ENCODE data around the gene ARHGAP15.

The ARHGAP15 gene

DNA sequence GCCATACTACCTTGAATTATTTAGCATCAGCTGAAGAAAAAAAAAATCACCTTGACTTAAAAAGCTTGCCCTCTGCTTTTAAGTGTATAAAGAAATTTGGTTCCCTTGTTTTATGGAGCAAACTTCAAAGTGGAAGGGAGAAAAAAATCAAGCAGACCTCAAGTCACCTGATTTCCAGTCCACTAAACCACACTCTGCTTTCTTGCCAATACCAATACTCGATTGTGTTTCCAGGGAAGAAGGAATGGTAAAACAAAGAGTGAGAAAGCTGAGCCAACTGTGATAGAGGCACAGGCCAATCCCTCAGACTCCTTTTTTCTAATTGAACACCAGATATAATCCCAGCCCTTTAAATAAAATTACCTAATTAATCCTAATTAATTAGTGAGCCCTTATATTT is 587.3 kb downstream of the ARHGAP15 start:
- TF ChIP-seq, protein P1, sequence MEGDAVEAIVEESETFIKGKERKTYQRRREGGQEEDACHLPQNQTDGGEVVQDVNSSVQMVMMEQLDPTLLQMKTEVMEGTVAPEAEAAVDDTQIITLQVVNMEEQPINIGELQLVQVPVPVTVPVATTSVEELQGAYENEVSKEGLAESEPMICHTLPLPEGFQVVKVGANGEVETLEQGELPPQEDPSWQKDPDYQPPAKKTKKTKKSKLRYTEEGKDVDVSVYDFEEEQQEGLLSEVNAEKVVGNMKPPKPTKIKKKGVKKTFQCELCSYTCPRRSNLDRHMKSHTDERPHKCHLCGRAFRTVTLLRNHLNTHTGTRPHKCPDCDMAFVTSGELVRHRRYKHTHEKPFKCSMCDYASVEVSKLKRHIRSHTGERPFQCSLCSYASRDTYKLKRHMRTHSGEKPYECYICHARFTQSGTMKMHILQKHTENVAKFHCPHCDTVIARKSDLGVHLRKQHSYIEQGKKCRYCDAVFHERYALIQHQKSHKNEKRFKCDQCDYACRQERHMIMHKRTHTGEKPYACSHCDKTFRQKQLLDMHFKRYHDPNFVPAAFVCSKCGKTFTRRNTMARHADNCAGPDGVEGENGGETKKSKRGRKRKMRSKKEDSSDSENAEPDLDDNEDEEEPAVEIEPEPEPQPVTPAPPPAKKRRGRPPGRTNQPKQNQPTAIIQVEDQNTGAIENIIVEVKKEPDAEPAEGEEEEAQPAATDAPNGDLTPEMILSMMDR (IDR thresholded peaks at IDR 0.05; ENCODE audit: insufficient read depth, missing control alignments): no peak
- DNase-seq (ENCODE audit: insufficient read length, low spot score): no peak
- FAIRE-seq: no peak

DNA sequence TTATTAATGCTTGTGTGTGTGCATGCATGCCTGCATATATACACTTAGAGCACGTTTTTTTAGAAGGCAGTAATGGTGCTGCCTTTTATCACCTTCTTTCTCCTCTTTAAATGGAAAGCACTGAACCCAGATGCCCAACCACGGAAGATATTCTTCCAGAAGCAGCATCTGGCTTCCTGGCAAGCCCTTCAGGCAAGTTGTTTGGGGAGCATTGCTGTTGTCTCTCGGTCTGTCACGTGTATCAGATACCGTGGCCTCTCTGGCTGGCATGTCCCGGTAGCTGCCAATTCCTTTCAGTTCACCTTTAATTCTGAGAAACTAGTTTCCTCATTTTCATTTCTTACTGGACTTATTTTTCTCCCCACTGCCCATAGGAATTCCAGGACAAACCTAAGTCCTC is 587.8 kb downstream of the ARHGAP15 start:
- FAIRE-seq (no peak), DNase-seq (ENCODE audit: insufficient read length, low spot score) (no peak)
- TF ChIP-seq, protein P1 (IDR thresholded peaks at IDR 0.05; ENCODE audit: insufficient read depth, missing control alignments): no peak

DNA sequence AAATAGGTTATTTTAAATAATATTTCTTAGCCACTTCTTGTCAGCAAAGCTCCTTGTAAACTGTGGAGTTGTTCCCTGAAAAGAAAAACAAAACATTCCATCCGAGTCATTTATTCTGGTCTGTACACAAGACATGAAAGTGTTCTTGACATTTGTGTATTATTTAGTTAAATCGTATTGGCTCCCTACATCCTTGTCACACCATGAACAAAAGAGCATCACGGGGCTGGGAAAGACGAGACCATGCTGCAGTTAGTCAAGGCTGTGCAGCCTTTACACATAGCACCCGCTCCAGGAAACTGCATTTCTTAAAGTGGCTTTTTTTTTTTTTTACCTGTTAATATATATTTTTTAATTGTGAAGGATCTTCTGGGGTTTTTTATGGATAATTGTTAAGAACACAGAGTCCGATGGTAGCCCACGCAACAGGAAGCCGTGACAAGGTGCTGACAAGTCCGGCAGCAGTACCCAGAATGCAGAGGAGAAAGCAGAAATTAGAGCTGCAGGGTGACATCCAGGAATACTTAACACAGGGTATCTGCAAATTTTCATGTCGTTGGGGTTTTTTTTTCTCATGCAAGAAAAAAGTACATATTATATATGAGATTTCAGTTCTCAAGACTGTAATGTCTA is 588.4 kb downstream of the ARHGAP15 start:
- TF ChIP-seq, protein P1 (IDR thresholded peaks at IDR 0.05; ENCODE audit: insufficient read depth, missing control alignments): no peak
- FAIRE-seq (no peak), DNase-seq (ENCODE audit: insufficient read length, low spot score) (no peak)

DNA sequence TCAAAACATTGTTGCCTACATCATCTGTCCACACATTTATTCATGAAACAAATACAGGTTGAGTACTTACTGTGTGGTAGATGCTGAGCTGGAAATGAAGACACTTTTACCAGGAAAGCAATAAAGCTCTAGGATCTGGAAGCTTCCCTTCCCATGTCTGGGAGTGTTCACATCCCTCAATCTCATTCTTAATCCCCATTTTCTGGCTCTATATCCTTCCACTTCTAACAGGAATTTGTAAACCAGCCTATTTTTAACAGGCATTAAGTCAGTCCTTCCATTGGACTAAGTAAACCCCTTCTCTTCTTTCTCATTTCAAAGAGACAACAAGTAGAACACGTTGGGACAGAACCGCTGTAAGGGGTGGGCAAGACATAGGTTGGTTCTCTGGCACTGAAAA is 589.5 kb downstream of the ARHGAP15 start:
- DNase-seq (ENCODE audit: insufficient read length, low spot score) (no peak), FAIRE-seq (no peak)
- TF ChIP-seq, protein P1 (IDR thresholded peaks at IDR 0.05; ENCODE audit: insufficient read depth, missing control alignments): no peak

DNA sequence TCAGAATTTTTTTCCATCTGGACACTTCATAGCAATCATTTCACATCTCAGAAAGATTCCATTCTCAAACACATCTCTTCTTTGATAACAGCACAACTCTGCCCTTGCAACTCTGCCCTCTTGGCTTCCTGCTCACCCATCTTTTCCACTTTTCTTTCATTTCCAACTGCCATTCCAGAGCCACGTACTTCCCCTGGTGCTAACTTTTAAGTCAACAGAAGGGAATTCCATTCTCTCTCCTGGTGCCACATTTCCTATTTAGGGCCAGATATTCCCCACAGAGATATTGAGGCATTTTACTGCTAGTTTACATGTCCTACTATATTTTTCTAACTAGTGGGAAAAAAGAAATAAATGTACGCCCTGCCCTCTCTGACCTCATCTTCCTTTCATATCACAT is 590.2 kb downstream of the ARHGAP15 start:
- FAIRE-seq (no peak), DNase-seq (ENCODE audit: insufficient read length, low spot score) (no peak)
- TF ChIP-seq, protein P1 (IDR thresholded peaks at IDR 0.05; ENCODE audit: insufficient read depth, missing control alignments): no peak

DNA sequence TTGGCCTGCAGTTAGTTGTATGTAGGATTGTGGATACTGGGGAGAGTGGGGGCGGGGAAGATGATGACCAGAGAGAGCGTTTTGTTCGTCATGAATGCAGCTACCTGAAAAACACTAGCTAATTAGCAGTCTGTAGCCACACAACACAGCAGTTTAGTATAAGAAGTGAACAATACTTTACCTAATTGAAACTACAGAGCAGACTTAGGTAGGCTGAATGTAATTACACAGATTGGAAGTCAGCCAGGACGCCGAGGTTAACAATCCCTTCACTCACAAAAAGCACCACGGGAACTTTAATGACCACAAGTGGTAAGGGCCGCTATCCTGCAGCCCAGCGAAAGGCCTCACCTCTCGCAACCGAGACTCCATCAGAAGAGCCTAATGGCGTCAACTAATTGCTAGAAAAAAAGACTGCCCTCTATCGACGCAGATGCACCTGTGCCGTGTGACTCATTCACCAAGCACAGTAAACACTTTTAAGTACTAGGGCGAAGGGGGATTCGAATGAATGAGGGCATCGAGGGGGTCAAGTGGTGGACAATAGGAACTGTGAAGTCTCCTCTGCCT is 591.0 kb downstream of the ARHGAP15 start:
- DNase-seq (ENCODE audit: insufficient read length, low spot score) (no peak), FAIRE-seq (no peak)
- TF ChIP-seq, protein P1 (IDR thresholded peaks at IDR 0.05; ENCODE audit: insufficient read depth, missing control alignments): no peak

DNA sequence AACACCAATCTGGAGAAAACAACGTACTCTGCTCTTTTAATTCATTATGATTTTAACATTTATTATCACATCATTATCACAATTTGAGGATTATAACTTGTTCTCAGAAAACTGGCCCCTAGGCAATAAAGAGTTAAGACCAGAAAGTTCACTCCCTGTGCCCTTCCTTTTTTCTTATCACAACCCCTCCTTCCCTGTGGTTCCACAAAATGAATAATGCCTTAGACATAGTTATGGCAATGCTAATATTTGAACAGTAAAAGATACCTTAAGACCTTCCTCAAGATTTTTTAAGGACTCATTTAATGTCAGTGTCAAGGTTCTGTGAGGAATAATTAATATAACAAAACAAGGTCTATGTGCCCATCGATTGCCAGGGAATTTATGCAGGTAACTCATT is 596.2 kb downstream of the ARHGAP15 start:
- FAIRE-seq (no peak), DNase-seq (ENCODE audit: insufficient read length, low spot score) (no peak)
- TF ChIP-seq, protein P1 (IDR thresholded peaks at IDR 0.05; ENCODE audit: insufficient read depth, missing control alignments): no peak
